HepG2 (cell line): Measurements from ENCODE around the gene C5AR1. TPM values are rescaled to one million over a fixed set of nuclear protein-coding genes. Genes with fewer than 3 reads are reported as not detected.

ENCODE experiments used
- CBFB ChIP-seq: sonication (generic); formaldehyde crosslinking; IDR thresholded peaks from 2 replicates; pipeline ENCODE4 v1.4.0; 2020; ENCODE audit warnings: missing genetic modification reagents
- CEBPG ChIP-seq: IDR thresholded peaks from 2 replicates; pipeline ENCODE4 v1.6.1; 2016
- DR1 ChIP-seq: sonication (generic); formaldehyde crosslinking; IDR thresholded peaks from 2 replicates; pipeline ENCODE4 v1.8.0; 2021; ENCODE audit warnings: mild to moderate bottlenecking, missing genetic modification reagents, inconsistent platforms
- DRAP1 ChIP-seq: IDR thresholded peaks from 2 replicates; pipeline ENCODE4 v1.6.1; 2016; ENCODE audit warnings: missing genetic modification reagents, missing compliant biosample characterization
- EEA1 ChIP-seq: sonication (generic); formaldehyde crosslinking; IDR thresholded peaks from 2 replicates; pipeline ENCODE4 v1.5.1; 2020; ENCODE audit warnings: mild to moderate bottlenecking, missing genetic modification reagents, borderline replicate concordance
- ELK4 ChIP-seq: sonication (generic); formaldehyde crosslinking; IDR thresholded peaks from 2 replicates; pipeline ENCODE4 v1.9.0; 2021; ENCODE audit warnings: missing genetic modification reagents, borderline replicate concordance
- EP300 ChIP-seq, 3 experiments: sonication (generic) in 1 of 3; formaldehyde crosslinking in 1 of 3; IDR thresholded peaks; 2 replicates each; pipeline versions ENCODE4 v1.5.1 to v1.6.1; 2011 to 2020; ENCODE audit warnings: low read depth in 2 of 3, low read length in 2 of 3, borderline replicate concordance in 1 of 3, improper control_type of control experiment in 1 of 3, mild to moderate bottlenecking in 1 of 3, missing genetic modification reagents in 1 of 3, moderate library complexity in 1 of 3
- FOXK2 ChIP-seq: fragments of 450-650 bp; IDR thresholded peaks from 2 replicates; pipeline ENCODE4 v1.6.1; 2016
- FOXP4 ChIP-seq: sonication (generic); formaldehyde crosslinking; IDR thresholded peaks from 2 replicates; pipeline ENCODE4 v1.4.0; 2020; ENCODE audit warnings: missing genetic modification reagents
- HOMEZ ChIP-seq: IDR thresholded peaks from 2 replicates; pipeline ENCODE4 v1.6.1; 2016; ENCODE audit warnings: low read depth
- HOXA5 ChIP-seq: sonication (generic); formaldehyde crosslinking; IDR thresholded peaks from 2 replicates; pipeline ENCODE4 v1.4.0; 2020; ENCODE audit warnings: missing genetic modification reagents
- NFYB ChIP-seq: sonication (generic); formaldehyde crosslinking; IDR thresholded peaks from 2 replicates; pipeline ENCODE4 v1.4.0; 2020; ENCODE audit warnings: missing genetic modification reagents
- RELA ChIP-seq: sonication (generic); formaldehyde crosslinking; IDR thresholded peaks from 2 replicates; pipeline ENCODE4 v1.4.0; 2020; ENCODE audit warnings: missing genetic modification reagents
- SMARCE1 ChIP-seq: fragments of 450-650 bp; IDR thresholded peaks from 2 replicates; pipeline ENCODE4 v1.6.1; 2017; ENCODE audit warnings: borderline replicate concordance
- SP5 ChIP-seq: IDR thresholded peaks from 2 replicates; pipeline ENCODE4 v1.6.1; 2016; ENCODE audit warnings: low read depth, borderline replicate concordance
- SSRP1 ChIP-seq: IDR thresholded peaks from 2 replicates; pipeline ENCODE4 v1.6.1; 2016; ENCODE audit warnings: control low read depth
- TARDBP ChIP-seq: sonication (generic); formaldehyde crosslinking; IDR thresholded peaks from 2 replicates; pipeline ENCODE4 v1.8.0; 2022; ENCODE audit warnings: mild to moderate bottlenecking, missing genetic modification reagents
- TBX2 ChIP-seq: sonication (generic); formaldehyde crosslinking; IDR thresholded peaks from 2 replicates; pipeline ENCODE4 v1.5.0; 2020; ENCODE audit warnings: missing genetic modification reagents, mild to moderate bottlenecking, borderline replicate concordance
- ZNF143 ChIP-seq: sonication (generic); formaldehyde crosslinking; IDR thresholded peaks from 2 replicates; pipeline ENCODE4 v1.4.0; 2020; ENCODE audit warnings: missing genetic modification reagents
- ZNF569 ChIP-seq: sonication (generic); formaldehyde crosslinking; IDR thresholded peaks from 2 replicates; pipeline ENCODE4 v1.5.0; 2020; ENCODE audit warnings: mild to moderate bottlenecking, missing genetic modification reagents, moderate library complexity, borderline replicate concordance
- ZNF574 ChIP-seq: sonication (generic); formaldehyde crosslinking; IDR thresholded peaks from 2 replicates; pipeline ENCODE4 v1.4.0; 2020; ENCODE audit warnings: missing genetic modification reagents
- ZNF605 ChIP-seq: sonication (generic); formaldehyde crosslinking; IDR thresholded peaks from 2 replicates; pipeline ENCODE4 v1.8.0; 2022; ENCODE audit warnings: mild to moderate bottlenecking, missing genetic modification reagents
- ZNF749 ChIP-seq: sonication (generic); formaldehyde crosslinking; IDR thresholded peaks from 2 replicates; pipeline ENCODE4 v1.8.0; 2022; ENCODE audit warnings: mild to moderate bottlenecking, missing genetic modification reagents, moderate library complexity, borderline replicate concordance
- ZSCAN30 ChIP-seq: sonication (generic); formaldehyde crosslinking; IDR thresholded peaks from 2 replicates; pipeline ENCODE4 v1.5.0; 2020; ENCODE audit warnings: mild to moderate bottlenecking, missing genetic modification reagents
- polyA plus RNA-seq, 8 experiments: library from polyadenylated mRNA; depleted of rRNA in 3 of 8; stranded (reverse) in 7 of 8; unstranded in 1 of 8; fragments of >200 nt; fragmentation: Illumina TruSeq in 4 of 8; extraction: Trizol in 4 of 8; gene quantifications; 2 replicates each; pipeline versions ENCODE4 v1.2.1 to v1.2.3, GENCODE V29; 2011 to 2016; ENCODE audit warnings: low read depth in 4 of 8, missing spikeins in 1 of 8, mixed read lengths in 1 of 8; ENCODE audit not compliant: insufficient read depth in 1 of 8
- total RNA-seq, 5 experiments: library from RNA; depleted of rRNA; stranded (reverse); fragments of >200 nt; fragmentation: Illumina TruSeq; extraction: Trizol; gene quantifications; 2 replicates each; pipeline ENCODE4 v1.2.3, GENCODE V29; 2016; ENCODE audit warnings: low read depth in 1 of 5

C5AR1 gene
- total and polyA plus RNA-seq, 2 of the 13 experiments (the other 11 are each of a cell fraction or from before 2014, with no cell fraction given) = 0.07 to 1.6 TPM

- TF ChIP-seq EP300 (IDR thresholded peaks at IDR 0.05; ENCODE audit: low read depth in 2 of 2, low read length in 2 of 2) (0 out of 4 replicates have a peak, but pooled peaks of 1 of the 2 experiments have one; percentile 37), EP300 (CRISPR knock-in tag; IDR thresholded peaks at IDR 0.05; ENCODE audit: borderline replicate concordance) (no peak), ZNF605 (0 out of 2 replicates have a peak, but pooled peaks have one; percentile 66), SMARCE1 (no peak), DRAP1 (CRISPR knock-in tag) (peak; percentile 36), ZNF749 (no peak), DR1 (CRISPR knock-in tag) (no peak), ZSCAN30 (CRISPR knock-in tag) (no peak), NFYB (CRISPR knock-in tag) (no peak), ZNF143 (CRISPR knock-in tag) (no peak), HOXA5 (no peak), ZNF569 (no peak), FOXP4 (CRISPR knock-in tag) (peak; percentile 54), TBX2 (CRISPR knock-in tag) (peak; percentile 77; the same call in 1 of the 2 replicates), RELA (CRISPR knock-in tag) (no peak), CBFB (CRISPR knock-in tag) (peak; percentile 64; the same call in 1 of the 2 replicates), ELK4 (CRISPR knock-in tag) (no peak), FOXK2 (no peak), TARDBP (CRISPR knock-in tag) (0 out of 2 replicates have a peak, but pooled peaks have one; percentile 50), SSRP1 (no peak), HOMEZ (CRISPR knock-in tag) (no peak), SP5 (CRISPR knock-in tag) (peak; percentile 51; the same call in 1 of the 2 replicates), CEBPG (peak; percentile 78), ZNF574 (CRISPR knock-in tag) (peak; percentile 74), EEA1 (0 out of 2 replicates have a peak, but pooled peaks have one; percentile 53)
These were observed 43.6 kb downstream of the C5AR1 start (continued) for GRCh38 chr19:47353307-47353712.
